K562 (cell line): ENCODE measurements around the gene HS6ST1. TPM values are rescaled to one million over a fixed set of nuclear protein-coding genes. Genes with fewer than 3 reads are reported as not detected.

ENCODE experiments used
- CBX2 ChIP-seq: fragments of 200-600 bp; sonication (generic); IDR thresholded peaks from one replicate; pipeline ENCODE4 v1.6.1; 2012; ENCODE audit warnings: mild to moderate bottlenecking, low read length, inconsistent platforms; ENCODE audit not compliant: insufficient read depth, poor library complexity, severe bottlenecking
- E2F1 ChIP-seq: sonication (generic); formaldehyde crosslinking; IDR thresholded peaks from 2 replicates; pipeline ENCODE4 v1.8.1; 2023; ENCODE audit warnings: mild to moderate bottlenecking, missing genetic modification reagents, moderate library complexity
- ELF1 ChIP-seq: fragments of 200-800 bp; sonication (Bioruptor generic); IDR thresholded peaks from 2 replicates; pipeline ENCODE4 v1.6.1; 2016; ENCODE audit warnings: missing genetic modification characterization, missing compliant biosample characterization
- HNRNPL ChIP-seq: fragments of 200-400 bp; formaldehyde crosslinking; IDR thresholded peaks from 2 replicates; pipeline ENCODE4 v1.6.1; 2017; ENCODE audit warnings: low read depth, mild to moderate bottlenecking, low read length
- KLF1 ChIP-seq: fragments of 450-650 bp; IDR thresholded peaks from 2 replicates; pipeline ENCODE4 v1.6.1; 2016; ENCODE audit warnings: missing genetic modification characterization, missing compliant biosample characterization
- MITF ChIP-seq: IDR thresholded peaks from 2 replicates; pipeline ENCODE4 v1.6.1; 2014; ENCODE audit warnings: antibody characterized with exemption
- MYBL2 ChIP-seq, 2 experiments: fragments of 450-650 bp in 1 of 2; sonication (generic) in 1 of 2; formaldehyde crosslinking in 1 of 2; IDR thresholded peaks; 2 replicates each; pipeline versions ENCODE4 v1.6.1 to v1.8.1; 2017 to 2022; ENCODE audit warnings: borderline replicate concordance in 1 of 2, inconsistent platforms in 1 of 2, low read depth in 1 of 2, mild to moderate bottlenecking in 1 of 2, missing genetic modification reagents in 1 of 2, moderate library complexity in 1 of 2
- NEUROD1 ChIP-seq: fragments of 150-350 bp; IDR thresholded peaks from 2 replicates; pipeline ENCODE4 v1.6.1; 2014; ENCODE audit warnings: borderline replicate concordance, low read length, low read depth; ENCODE audit not compliant: partially characterized antibody
- RFX1 ChIP-seq: fragments of 450-650 bp; IDR thresholded peaks from 2 replicates; pipeline ENCODE4 v1.6.1; 2016; ENCODE audit warnings: mild to moderate bottlenecking, moderate library complexity
- TAF9B ChIP-seq: fragments of 450-650 bp; IDR thresholded peaks from 2 replicates; pipeline ENCODE4 v1.6.1; 2018; ENCODE audit warnings: mild to moderate bottlenecking; ENCODE audit not compliant: partially characterized antibody
- THAP12 ChIP-seq: fragments of 250-450 bp; sonication (Bioruptor Pico); IDR thresholded peaks from 2 replicates; pipeline ENCODE4 v1.9.0; 2021; ENCODE audit warnings: mild to moderate bottlenecking, inconsistent platforms
- TSHZ1 ChIP-seq: fragments of 250-450 bp; sonication (Bioruptor Pico); IDR thresholded peaks from 2 replicates; pipeline ENCODE4 v1.4.0; 2020; ENCODE audit warnings: mild to moderate bottlenecking, moderate library complexity
- WHSC1 ChIP-seq: IDR thresholded peaks from one replicate; pipeline ENCODE4 v1.6.1; 2012; ENCODE audit warnings: low read length, control low read depth, inconsistent platforms
- ZBTB43 ChIP-seq: sonication (generic); formaldehyde crosslinking; IDR thresholded peaks from 2 replicates; pipeline ENCODE4 v1.8.0; 2023; ENCODE audit warnings: mild to moderate bottlenecking, missing genetic modification reagents
- ZNF175 ChIP-seq: fragments of 200-800 bp; sonication (Bioruptor generic); IDR thresholded peaks from 2 replicates; pipeline ENCODE4 v1.6.1; 2016; ENCODE audit warnings: low read depth, mild to moderate bottlenecking, missing genetic modification characterization, missing compliant biosample characterization
- ZNF217 ChIP-seq: sonication (generic); formaldehyde crosslinking; IDR thresholded peaks from 2 replicates; pipeline ENCODE4 v1.8.0; 2022; ENCODE audit warnings: mild to moderate bottlenecking, missing genetic modification reagents
- ZNF431 ChIP-seq: sonication (generic); formaldehyde crosslinking; IDR thresholded peaks from 2 replicates; pipeline ENCODE4 v1.8.0; 2022; ENCODE audit warnings: mild to moderate bottlenecking, missing genetic modification reagents
- polyA plus RNA-seq, 8 experiments: library from polyadenylated mRNA; depleted of rRNA in 4 of 8; stranded (reverse) in 5 of 8; unstranded in 3 of 8; fragments of >200 nt; fragmentation: Nextera tagmentation in 2 of 8; fragmentation: Illumina TruSeq in 1 of 8; extraction: Ambion mirVana in 2 of 8; extraction: Trizol in 1 of 8; gene quantifications; 2 replicates each; pipeline versions ENCODE4 v1.2.1 to v1.2.3, GENCODE V29; 2011 to 2014; ENCODE audit warnings: inconsistent platforms in 1 of 8, missing spikeins in 1 of 8
- total RNA-seq, 7 experiments: library from RNA; depleted of rRNA in 6 of 7; stranded (reverse); fragments of >200 nt in 6 of 7; fragmentation: Illumina TruSeq in 2 of 7; extraction: Trizol in 2 of 7; gene quantifications; 2 replicates each; pipeline versions ENCODE4 v1.2.1 to v1.2.3, GENCODE V29; 2011 to 2021; ENCODE audit warnings: low replicate concordance in 1 of 7

HS6ST1 gene
- total and polyA plus RNA-seq, 9 of the 15 experiments (the other 6 are each of a cell fraction or from before 2014, with no cell fraction given) = 0.06 to 7.4 (median 3.8) TPM

GRCh38 chr2:128309280-128310093 lies 9.2 kb downstream of the HS6ST1 start (continued):
- TF ChIP-seq RFX1 = no peak
- TF ChIP-seq MITF = no peak
- TF ChIP-seq E2F1 (CRISPR knock-in tag) = no peak
- TF ChIP-seq ZNF175 (CRISPR knock-in tag) = peak; percentile 58; the same call in 1 of the 2 replicates
- TF ChIP-seq KLF1 (tag) = no peak
- no peak for TF ChIP-seq ZBTB43 (CRISPR knock-in tag)
- no peak for TF ChIP-seq HNRNPL
- no peak for TF ChIP-seq WHSC1
- TF ChIP-seq ZNF431 (CRISPR knock-in tag) = no peak
- no peak for TF ChIP-seq ZNF217 (CRISPR knock-in tag)
- no peak for TF ChIP-seq MYBL2 (IDR thresholded peaks at IDR 0.05; ENCODE audit: low read depth)
- no peak for TF ChIP-seq MYBL2 (CRISPR knock-in tag; IDR thresholded peaks at IDR 0.05; ENCODE audit: borderline replicate concordance)
- TF ChIP-seq TSHZ1 (CRISPR knock-in tag) = no peak
- no peak for TF ChIP-seq NEUROD1
- TF ChIP-seq TAF9B = no peak
- no peak for TF ChIP-seq THAP12
- no peak for TF ChIP-seq CBX2
- no peak for TF ChIP-seq ELF1
